Stimulated activated CD8-positive, alpha-beta memory T cell treated with anti-CD3 and anti-CD28 coated beads, Interleukin-12 subunit alpha, Interleukin-12 subunit beta, amount 100 ng/mL, for 1 hour (primary cell): ENCODE data around the gene VMP1.

Experiments used
- DNase-seq: peaks from one replicate; pipeline ENCODE4 v3.0.0-alpha.2; 2020; ENCODE audit warnings: low read depth

Gene VMP1

GRCh38 chr17:59707149-59707970, at the start of gene VMP1, which contains the start of gene PTRH2:
Gene VMP1, plus strand, starts transcription at chr17:59707654. Its CDS starts 23,793 bp downstream, at chr17:59731447.
Gene PTRH2, minus strand, starts transcription at chr17:59707430. Its CDS starts 9,452 bp downstream, at chr17:59697978.
- peak; percentile 74 for DNase-seq

DNA sequence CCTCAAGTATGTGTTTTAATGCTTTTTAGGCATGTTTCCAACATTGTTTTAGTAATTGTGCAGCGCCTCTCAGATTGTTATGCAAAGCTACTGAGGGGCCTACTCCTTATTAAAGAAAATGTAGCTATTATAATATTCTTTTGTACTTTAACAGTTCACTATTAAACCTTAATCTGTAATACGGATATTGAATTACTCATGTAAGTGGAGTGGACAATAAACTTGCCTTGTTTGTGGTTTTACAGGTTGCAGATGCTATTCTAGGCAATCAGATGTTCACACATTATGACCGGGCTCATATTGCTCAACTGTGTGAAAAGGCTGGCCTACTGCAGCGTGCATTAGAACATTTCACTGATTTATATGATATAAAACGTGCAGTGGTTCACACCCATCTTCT, 41.2 kb upstream of the VMP1 start:
- no peak for DNase-seq

DNA sequence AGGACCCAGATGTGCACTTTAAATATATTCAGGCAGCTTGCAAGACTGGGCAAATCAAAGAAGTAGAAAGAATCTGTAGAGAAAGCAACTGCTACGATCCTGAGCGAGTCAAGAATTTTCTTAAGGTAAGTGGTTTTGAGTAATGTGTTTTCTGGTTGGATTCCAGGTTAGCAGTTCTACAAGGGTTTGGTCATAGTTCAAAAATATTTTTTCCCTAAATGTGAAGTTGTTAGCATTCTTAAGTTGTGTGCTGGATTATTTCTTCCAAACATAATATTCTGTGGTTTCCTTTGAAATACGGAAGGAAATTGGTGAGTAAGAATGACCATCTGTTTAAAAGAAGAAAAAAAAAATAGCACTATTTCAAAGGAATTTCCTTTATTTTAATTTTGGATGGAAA, 38.6 kb upstream of the VMP1 start:
- no peak for DNase-seq

DNA sequence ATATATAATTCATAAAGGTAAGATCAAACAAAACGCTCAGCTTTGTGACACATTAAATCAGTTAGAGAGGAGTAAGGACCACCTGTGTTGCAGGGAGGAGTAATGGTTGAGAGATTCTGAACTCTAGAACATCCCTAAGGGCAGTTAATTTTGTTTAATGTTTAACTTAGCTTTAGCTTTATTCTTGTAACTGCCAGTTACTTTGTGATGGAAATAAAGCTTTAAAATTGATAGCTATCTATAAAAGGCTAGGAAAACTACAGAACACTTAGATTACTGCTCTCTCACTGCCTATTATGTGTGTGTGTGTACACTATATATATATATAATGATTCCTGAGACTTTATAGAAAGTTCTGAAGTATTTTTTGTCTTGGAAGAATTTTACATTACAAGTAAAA, 38.0 kb upstream of the VMP1 start:
- DNase-seq = no peak

GRCh38 chr17:59669944-59670343, 37.5 kb upstream of the VMP1 start:
- no peak for DNase-seq

DNA sequence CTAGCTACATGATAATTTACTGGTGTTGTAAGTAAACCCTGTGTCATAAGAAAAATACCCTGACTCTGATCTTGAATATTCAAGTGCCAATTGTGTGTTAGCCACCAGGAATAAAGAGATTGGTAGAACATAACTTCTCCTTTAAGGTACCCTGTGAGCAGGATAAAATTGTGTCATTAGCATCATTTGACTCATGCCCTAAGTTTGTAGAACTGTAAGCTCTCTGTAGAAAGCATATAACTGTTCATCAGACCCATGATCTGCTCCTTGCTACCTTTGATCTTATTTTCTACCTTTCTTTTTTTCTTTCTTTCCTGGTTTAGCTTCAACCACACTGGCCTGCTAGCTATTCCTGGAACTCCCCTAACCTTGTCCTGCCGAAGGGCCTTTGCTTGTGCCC, 36.1 kb upstream of the VMP1 start:
- DNase-seq = no peak

GRCh38 chr17:59675231-59675630, 32.2 kb upstream of the VMP1 start:
- no peak for DNase-seq

- DNase-seq = no peak
Measured at GRCh38 chr17:59676716-59677115, 30.7 kb upstream of the VMP1 start.

DNA sequence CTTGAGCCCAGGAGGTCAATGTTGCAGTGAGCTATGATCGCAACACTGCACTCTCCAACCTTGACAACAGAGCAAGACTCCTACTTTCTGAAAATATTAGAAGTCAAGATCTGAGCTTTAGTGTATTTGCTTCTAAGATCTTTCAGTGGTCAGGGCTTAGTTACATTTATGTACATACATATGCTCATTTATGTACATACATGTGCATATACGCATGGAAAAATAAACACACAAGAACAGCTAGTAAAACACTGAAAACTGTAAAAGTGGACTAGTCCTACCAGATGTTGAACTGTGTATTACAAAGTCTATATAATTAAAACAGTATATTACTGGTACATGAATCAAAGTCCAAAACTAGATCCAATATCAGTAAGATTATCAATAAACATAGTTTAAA, 28.5 kb upstream of the VMP1 start:
- no peak for DNase-seq

DNA sequence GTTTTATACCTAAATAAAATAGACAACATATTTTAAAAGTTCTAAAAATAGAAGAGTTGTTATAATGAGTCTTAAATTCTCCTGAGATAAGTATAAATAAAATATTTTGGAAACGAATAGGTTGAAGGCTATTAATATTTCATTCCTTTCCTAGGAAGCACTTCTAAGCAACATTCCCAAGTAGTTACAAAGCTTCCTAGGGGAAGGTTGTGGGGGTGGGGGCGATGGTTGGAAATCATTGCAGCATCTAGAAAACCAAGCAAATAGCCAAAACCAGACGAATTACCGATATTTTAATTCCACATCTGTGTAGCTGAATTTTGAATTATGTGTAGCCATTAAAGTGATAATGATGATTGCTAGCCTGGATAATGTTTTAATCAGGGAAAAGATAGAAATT, 27.1 kb upstream of the VMP1 start:
- no peak for DNase-seq

- no peak for DNase-seq
Measured at GRCh38 chr17:59683283-59683682, 24.2 kb upstream of the VMP1 start.

GRCh38 chr17:59684967-59685366, 22.5 kb upstream of the VMP1 start:
- no peak for DNase-seq

GRCh38 chr17:59688008-59688407, 19.4 kb upstream of the VMP1 start:
- no peak for DNase-seq

GRCh38 chr17:59688496-59688895, 19.0 kb upstream of the VMP1 start:
- no peak for DNase-seq

GRCh38 chr17:59693582-59693981, 13.9 kb upstream of the VMP1 start:
- no peak for DNase-seq

DNA sequence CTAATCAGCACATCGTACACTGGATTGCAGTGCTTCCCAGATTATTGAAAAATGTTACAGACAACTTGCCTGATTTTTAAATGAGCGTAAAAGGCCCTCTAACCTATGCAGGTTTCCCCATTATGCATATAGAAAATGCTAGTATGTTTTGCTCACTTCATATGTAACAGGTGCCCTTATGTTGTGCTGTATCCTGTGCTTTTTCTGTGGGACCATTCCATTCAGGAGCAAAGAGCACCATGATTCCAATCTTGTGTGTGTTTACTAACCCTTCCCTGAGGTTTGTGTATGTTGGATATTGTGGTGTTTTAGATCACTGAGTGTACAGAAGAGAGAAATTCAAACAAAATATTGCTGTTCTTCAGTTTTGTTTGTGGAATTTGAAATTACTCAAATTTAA, 13.1 kb upstream of the VMP1 start:
- DNase-seq = no peak

DNA sequence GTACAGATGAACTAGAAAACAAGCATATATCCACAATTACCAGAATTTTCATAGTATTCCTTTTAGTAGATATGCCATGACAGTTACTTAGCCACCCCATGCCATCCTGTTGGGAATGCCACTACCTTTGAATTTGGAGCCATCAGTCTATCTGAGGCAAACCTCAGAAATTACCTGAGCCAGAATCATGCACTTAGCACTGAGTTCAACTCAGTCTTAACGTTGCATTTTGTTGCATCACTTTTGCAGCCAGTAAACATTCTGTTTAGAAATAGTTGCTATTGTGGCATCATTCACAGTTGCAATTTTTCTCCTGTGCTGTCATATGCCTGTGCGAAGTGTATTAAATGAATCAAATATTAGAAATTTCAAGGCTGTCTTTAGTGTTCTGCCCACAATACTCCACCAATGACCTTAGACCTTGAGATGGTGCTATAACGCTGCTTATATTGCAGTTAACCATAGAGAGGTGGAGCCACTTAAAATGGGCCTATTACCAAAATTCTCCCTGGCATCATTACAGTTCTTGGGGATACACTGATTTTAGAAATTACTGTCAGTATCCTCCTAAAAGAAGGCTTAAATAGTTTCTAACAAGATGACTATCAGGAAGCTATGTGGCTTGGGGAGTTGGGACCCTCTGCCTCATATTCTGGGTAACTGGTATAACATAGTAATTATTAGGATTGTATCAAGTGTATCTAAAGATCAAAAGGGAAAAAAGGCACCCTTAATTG, 11.3 kb upstream of the VMP1 start:
- DNase-seq = no peak

DNA sequence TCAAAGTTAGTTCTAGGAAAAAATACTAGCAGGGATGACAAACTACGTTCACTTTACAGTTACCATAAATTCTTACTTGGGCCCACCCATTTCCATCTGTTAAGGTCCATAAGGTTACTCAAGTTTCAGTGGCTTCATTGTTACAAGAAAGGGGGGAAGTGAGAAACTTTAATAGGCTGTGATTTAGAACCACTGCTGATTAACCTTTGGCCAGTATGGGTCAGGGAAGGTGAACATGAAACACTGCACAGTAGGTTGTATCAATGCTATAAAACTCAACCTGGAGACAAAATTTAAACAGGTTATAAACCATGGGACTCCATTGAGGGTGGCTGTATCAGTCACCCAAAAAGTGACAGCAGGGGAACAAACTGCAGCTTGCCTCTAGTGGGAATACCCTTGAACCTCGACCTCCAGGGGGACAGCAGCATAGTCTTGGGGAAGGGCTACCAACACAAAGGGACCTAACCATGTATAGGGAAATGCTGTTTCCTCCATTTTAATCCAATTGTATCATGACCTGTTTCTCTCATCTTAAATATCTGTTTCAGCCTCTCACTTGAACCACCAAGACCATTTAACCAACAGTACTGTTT, 10.7 kb upstream of the VMP1 start:
- no peak for DNase-seq

GRCh38 chr17:59698143-59698542, 9.3 kb upstream of the VMP1 start:
- DNase-seq = no peak

DNA sequence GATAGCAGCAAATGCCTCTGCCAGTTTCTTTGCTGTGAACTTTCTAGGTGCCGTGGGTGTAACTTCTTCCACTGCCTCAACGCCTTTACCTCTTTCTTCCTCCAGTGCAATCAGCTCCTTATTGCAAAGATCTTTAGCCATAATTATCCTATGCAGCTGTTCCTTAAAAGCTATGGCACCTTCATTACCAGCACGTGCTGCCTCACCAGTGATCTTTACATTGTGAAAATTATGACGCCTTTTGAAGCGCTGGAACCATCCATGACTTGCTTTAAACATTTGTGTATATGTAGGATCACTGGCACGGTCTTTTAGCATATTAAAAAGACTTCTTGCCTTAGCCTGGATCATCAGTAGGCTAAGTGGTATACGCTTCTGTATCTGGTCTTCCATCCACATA, 8.2 kb upstream of the VMP1 start:
- no peak for DNase-seq

GRCh38 chr17:59699786-59700185, 7.7 kb upstream of the VMP1 start:
- no peak for DNase-seq

DNA sequence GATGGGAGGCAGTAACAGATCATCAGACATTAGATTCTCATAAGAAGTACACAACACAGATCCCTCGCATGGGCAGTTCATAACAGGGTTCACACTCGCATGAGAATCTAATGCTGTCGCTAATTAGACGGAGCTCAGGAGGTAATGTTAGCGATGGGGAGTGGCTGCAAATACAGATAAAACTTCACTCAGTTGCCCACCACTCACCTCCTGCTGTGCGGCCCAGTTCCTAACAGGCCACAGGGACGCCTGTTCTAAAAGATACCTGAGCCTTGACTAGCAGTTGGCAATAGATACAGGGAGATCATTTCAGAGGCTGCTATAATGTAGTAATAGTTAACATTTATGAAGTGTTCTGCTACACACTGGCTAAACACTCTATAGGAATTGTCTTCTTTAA, 5.2 kb upstream of the VMP1 start:
- no peak for DNase-seq

DNA sequence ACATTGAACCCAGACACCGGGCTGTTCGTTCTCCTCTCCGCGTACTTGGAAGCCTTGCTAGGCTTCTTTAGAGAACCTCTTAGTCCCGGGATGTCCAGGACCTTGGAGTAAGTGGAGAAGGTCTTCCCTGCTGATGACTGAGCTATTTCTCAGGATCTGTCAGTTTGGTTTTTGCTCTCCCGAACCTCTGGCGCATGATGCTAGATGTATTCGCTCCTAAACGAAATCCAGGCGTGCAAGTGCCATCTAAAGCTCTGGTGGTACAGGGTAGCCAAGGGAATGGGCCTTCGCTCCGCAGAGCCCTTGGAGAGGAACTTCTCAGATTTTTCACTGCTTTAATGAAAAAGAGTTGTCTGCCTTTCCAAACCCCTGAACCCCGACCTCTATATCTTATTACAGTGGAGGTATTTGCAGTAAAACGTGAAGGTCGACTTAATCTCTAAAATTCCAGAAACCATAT, 547 bp downstream of the VMP1 start:
- no peak for DNase-seq
